Lung (tissue), 12 donors: ENCODE measurements around the gene NKX2-2. TPM values are rescaled to one million over a fixed set of nuclear protein-coding genes. Genes with fewer than 3 reads are reported as not detected.

Experiments used
- ATAC-seq: fragments of 200-7000 bp; cut with Tn5 transposase; one replicate; pipeline ENCODE4 v1.9.1; 2020; ENCODE audit warnings: moderate number of reproducible peaks; ENCODE audit not compliant: insufficient read depth, low FRiP score
- DNase-seq, 3 donors: peaks; one replicate each; pipeline ENCODE4 v3.0.0-alpha.2; 2013 to 2017
- H3K27ac ChIP-seq, 2 donors: one replicate each; pipeline ENCODE4 v1.5.1; 2013; ENCODE audit warnings: mild to moderate bottlenecking in 2 of 2, moderate library complexity in 2 of 2, control low read depth in 1 of 2, inconsistent platforms in 1 of 2, low read depth in 1 of 2, low read length in 1 of 2
- H3K27me3 ChIP-seq, 3 donors: one replicate each; pipeline ENCODE4 v1.5.1; 2013; ENCODE audit warnings: low read length in 2 of 3; ENCODE audit not compliant: control insufficient read depth in 3 of 3, insufficient read depth in 3 of 3
- H3K36me3 ChIP-seq, 4 donors: one replicate each; pipeline ENCODE4 v1.5.1; 2013; ENCODE audit warnings: low read length in 4 of 4, mild to moderate bottlenecking in 1 of 4, moderate library complexity in 1 of 4; ENCODE audit not compliant: control insufficient read depth in 4 of 4, insufficient read depth in 4 of 4
- H3K4me1 ChIP-seq, 5 donors: one replicate each; pipeline ENCODE4 v1.5.1; 2013; ENCODE audit warnings: low read length in 5 of 5, mild to moderate bottlenecking in 2 of 5, moderate library complexity in 1 of 5; ENCODE audit not compliant: control insufficient read depth in 5 of 5, insufficient read depth in 5 of 5
- H3K4me3 ChIP-seq: one replicate; pipeline ENCODE4 v1.5.1; 2013; ENCODE audit warnings: mild to moderate bottlenecking, control low read depth, moderate library complexity
- H3K9ac ChIP-seq, 2 donors: one replicate each; pipeline ENCODE4 v1.5.1; 2013; ENCODE audit warnings: low read length in 2 of 2, control low read depth in 1 of 2; ENCODE audit not compliant: insufficient read depth in 1 of 2
- H3K9me3 ChIP-seq, 4 donors: one replicate each; pipeline ENCODE4 v1.5.1; 2013; ENCODE audit warnings: low read length in 3 of 4, mild to moderate bottlenecking in 1 of 4, moderate library complexity in 1 of 4; ENCODE audit not compliant: control insufficient read depth in 4 of 4, insufficient read depth in 3 of 4
- CTCF ChIP-seq: IDR thresholded peaks from 2 replicates; pipeline ENCODE4 v1.5.1; 2012; ENCODE audit warnings: mild to moderate bottlenecking; ENCODE audit errors: control extremely low read depth, extremely low read depth
- WGBS, 2 donors: extraction: QIAGEN DNeasy Blood & Tissue Kit; methylation state at CpG; one replicate each; pipeline ENCODE4 v1.1.7; 2013; 5-methylcytosine and 5-hydroxymethylcytosine counted together
- polyA plus RNA-seq, 2 donors: library from polyadenylated mRNA; stranded (reverse); fragments of 200-250 nt; gene quantifications; one replicate each; pipeline ENCODE4 v1.2.1, GENCODE V29; 2013
- total RNA-seq, 2 donors: library from RNA; depleted of rRNA in 1 of 2; stranded (reverse); fragments of >200 nt in 1 of 2; gene quantifications; one replicate each; pipeline ENCODE4 v1.2.1, GENCODE V29; 2014 to 2021
- donor health status: control.
- donor health status: control.
- donor health status: Bipolar disorder and iron deficiency.
- donor health status: healthy.
- donor health status: DM: yes; HTN: yes; CAD: no.

NKX2-2 gene
- total and polyA plus RNA-seq, 4 donors, result not detected

GRCh38 chr20:21529863-21530262 is 16.0 kb upstream of the NKX2-2 start:
- Histone ChIP-seq H3K4me3 (no peak overlapping the region), H3K27ac (no peak overlapping the region), H3K9ac (no peak overlapping the region), H3K27me3 (peaks cover 5 to 82% (median 47%) of the 10 kb centered on the region in 3 donors), H3K9me3 (no peaks in the 10 kb centered on the region), H3K36me3 (no peaks in the 10 kb centered on the region), H3K4me1 (no peaks in the 10 kb centered on the region)
- ATAC-seq (no peak), DNase-seq (no peak)
- WGBS, 2 donors, result 28 to 37% methylated on average over 6 of the region's 6 CpGs
- no peak for TF ChIP-seq CTCF

GRCh38 chr20:21528870-21529269 is 15.0 kb upstream of the NKX2-2 start:
- H3K27me3 ChIP-seq, result peaks cover 5 to 86% (median 51%) of the 10 kb centered on the region in 3 donors
- no peaks in the 10 kb centered on the region for H3K36me3 ChIP-seq
- 92% methylated on average over 5 of the region's 5 CpGs for WGBS, 2 donors
- TF ChIP-seq CTCF, result no peak
- no peak for DNase-seq
- H3K9ac ChIP-seq, result no peak overlapping the region
- H3K4me3 ChIP-seq, result no peak overlapping the region
- H3K27ac ChIP-seq, result no peak overlapping the region
- H3K9me3 ChIP-seq, result no peaks in the 10 kb centered on the region
- H3K4me1 ChIP-seq, result no peaks in the 10 kb centered on the region
- ATAC-seq, result no peak

- Histone ChIP-seq H3K9ac (no peak overlapping the region), H3K4me1 (peaks cover 0 to 3% (median 0%) of the 10 kb centered on the region in 5 donors), H3K4me3 (no peak overlapping the region), H3K27ac (no peak overlapping the region), H3K9me3 (no peaks in the 10 kb centered on the region), H3K27me3 (peaks cover 8 to 91% (median 57%) of the 10 kb centered on the region in 3 donors), H3K36me3 (no peaks in the 10 kb centered on the region)
- 80 to 81% methylated on average over 5 of the region's 5 CpGs for WGBS, 2 donors
- DNase-seq (no peak), ATAC-seq (no peak)
- TF ChIP-seq CTCF, result no peak
These were observed 14.0 kb upstream of the NKX2-2 start for GRCh38 chr20:21527908-21528307.

- Histone ChIP-seq H3K4me3 (no peak overlapping the region), H3K9me3 (no peaks in the 10 kb centered on the region), H3K27ac (no peak overlapping the region), H3K27me3 (peaks cover 14 to 83% (median 56%) of the 10 kb centered on the region in 3 donors), H3K36me3 (no peaks in the 10 kb centered on the region), H3K9ac (no peak overlapping the region), H3K4me1 (peaks cover 0 to 14% (median 0%) of the 10 kb centered on the region in 5 donors)
- ATAC-seq, result no peak
- TF ChIP-seq CTCF, result no peak
- DNase-seq, result no peak
These were observed 12.9 kb upstream of the NKX2-2 start for GRCh38 chr20:21526776-21527175.
